H1 (cell line): Measurements from ENCODE around the gene SASS6. TPM values are rescaled to one million over a fixed set of nuclear protein-coding genes. Genes with fewer than 3 reads are reported as not detected.

Experiments used
- CTCF ChIA-PET: fragments of 300-600 bp; sonication (Branson Sonifier 250); formaldehyde crosslinking; loops from one replicate; lab custom pipeline; 2021; ENCODE audit not compliant: partially characterized antibody; lab: Charles Lee
- POLR2A ChIA-PET: fragments of 300-600 bp; sonication (Branson Sonifier 250); formaldehyde crosslinking; loops from one replicate; lab custom pipeline; 2021; ENCODE audit warnings: inconsistent platforms; ENCODE audit not compliant: partially characterized antibody; lab: Charles Lee
- DNase-seq, 2 experiments: peaks; one replicate each; pipeline versions ENCODE4 v3.0.0 to v3.0.0-alpha.2; 2010 to 2022; ENCODE audit warnings: low spot score in 2 of 2, low read depth in 1 of 2, mixed read lengths in 1 of 2
- FAIRE-seq: peaks from 2 replicates; lab custom pipeline; 2011; peaks lifted over from hg19 to GRCh38; lab: Jason Lieb, UNC
- H2AFZ ChIP-seq: 2 replicates; pipeline ENCODE4 v1.8.1; 2012; ENCODE audit warnings: low read length, inconsistent platforms
- H2AK5ac ChIP-seq: 2 replicates; pipeline ENCODE4 v1.6.1; 2013; ENCODE audit warnings: low read depth, low read length
- H2BK120ac ChIP-seq: replicated peaks from 2 replicates; pipeline ENCODE3; 2013; ENCODE audit warnings: low read depth, low read length, inconsistent platforms
- H2BK12ac ChIP-seq: 2 replicates; pipeline ENCODE4 v1.6.1; 2013; ENCODE audit warnings: low read depth, low read length
- H2BK15ac ChIP-seq: 2 replicates; pipeline ENCODE4 v1.6.1; 2013; ENCODE audit warnings: low read length
- H2BK20ac ChIP-seq: 2 replicates; pipeline ENCODE4 v1.6.1; 2013; ENCODE audit warnings: low read length
- H2BK5ac ChIP-seq: 2 replicates; pipeline ENCODE4 v1.6.1; 2013; ENCODE audit warnings: low read depth, low read length
- H3K14ac ChIP-seq: 2 replicates; pipeline ENCODE4 v1.6.1; 2013; ENCODE audit warnings: inconsistent platforms; ENCODE audit not compliant: insufficient read length
- H3K18ac ChIP-seq: 2 replicates; pipeline ENCODE4 v1.6.1; 2013; ENCODE audit warnings: low read length; ENCODE audit errors: extremely low read depth
- H3K23ac ChIP-seq: 2 replicates; pipeline ENCODE4 v1.6.1; 2013; ENCODE audit warnings: inconsistent platforms; ENCODE audit not compliant: insufficient read length
- H3K23me2 ChIP-seq: 2 replicates; pipeline ENCODE4 v1.6.1; 2013; ENCODE audit warnings: low read depth, low read length
- H3K27ac ChIP-seq: 2 replicates; pipeline ENCODE4 v1.6.1; 2011; ENCODE audit warnings: low read depth, low read length, inconsistent platforms
- H3K27me3 ChIP-seq, 4 experiments: replicated peaks in 1 of 4; 1 replicate in 1 of 4; 2 replicates in 3 of 4; pipeline versions ENCODE4 v1.6.1 to v1.8.1; 2011 to 2013; ENCODE audit warnings: low read length in 3 of 4, mild to moderate bottlenecking in 3 of 4, inconsistent platforms in 2 of 4, mixed read lengths in 2 of 4, moderate library complexity in 1 of 4; ENCODE audit not compliant: control insufficient read depth in 3 of 4, insufficient read depth in 3 of 4; ENCODE audit errors: extremely low read depth in 1 of 4
- H3K36me3 ChIP-seq, 4 experiments: 2 replicates each; pipeline versions ENCODE4 v1.6.1 to v1.8.1; 2011 to 2013; ENCODE audit warnings: mild to moderate bottlenecking in 4 of 4, low read length in 3 of 4, moderate library complexity in 2 of 4, control low read depth in 1 of 4, inconsistent platforms in 1 of 4; ENCODE audit not compliant: insufficient read depth in 4 of 4, control insufficient read depth in 2 of 4
- H3K4ac ChIP-seq: replicated peaks from 2 replicates; pipeline ENCODE3; 2013; ENCODE audit warnings: low read length, low read depth, mixed read lengths, inconsistent platforms; ENCODE audit not compliant: insufficient read length
- H3K4me1 ChIP-seq, 4 experiments: replicated peaks in 1 of 4; 1 replicate in 1 of 4; 2 replicates in 3 of 4; pipeline versions ENCODE4 v1.6.1 to v1.8.1; 2011 to 2013; ENCODE audit warnings: low read length in 3 of 4, inconsistent platforms in 2 of 4, mixed read lengths in 1 of 4; ENCODE audit not compliant: insufficient read depth in 4 of 4, control insufficient read depth in 3 of 4
- H3K4me2 ChIP-seq, 2 experiments: 2 replicates each; pipeline versions ENCODE4 v1.6.1 to v1.8.1; 2011 to 2013; ENCODE audit warnings: low read depth in 2 of 2, low read length in 2 of 2, control low read depth in 1 of 2, inconsistent platforms in 1 of 2, mild to moderate bottlenecking in 1 of 2; ENCODE audit not compliant: insufficient read depth in 1 of 2
- H3K4me3 ChIP-seq, 4 experiments: fragments of 200-600, 300-600 bp in 1 of 4; sonication (generic), shearing (Covaris generic), sonication (Bioruptor Twin) in 1 of 4; 2 replicates each; pipeline versions ENCODE4 v1.5.1 to v1.8.1; 2011 to 2016; ENCODE audit warnings: low read length in 4 of 4, low read depth in 3 of 4, control low read depth in 2 of 4, inconsistent platforms in 2 of 4, mild to moderate bottlenecking in 2 of 4, mixed read lengths in 1 of 4, moderate library complexity in 1 of 4; ENCODE audit not compliant: insufficient read depth in 2 of 4; ENCODE audit errors: extremely low read depth in 1 of 4
- H3K56ac ChIP-seq: replicated peaks from 2 replicates; pipeline ENCODE3; 2013; ENCODE audit warnings: low read depth, mild to moderate bottlenecking, mixed read lengths, low read length, inconsistent platforms; ENCODE audit not compliant: insufficient read length
- H3K79me1 ChIP-seq: 2 replicates; pipeline ENCODE4 v1.6.1; 2013; ENCODE audit warnings: low read depth, low read length, control low read depth
- H3K79me2 ChIP-seq, 2 experiments: 2 replicates each; pipeline versions ENCODE4 v1.6.1 to v1.8.1; 2012 to 2013; ENCODE audit warnings: low read length in 2 of 2, mild to moderate bottlenecking in 2 of 2, inconsistent platforms in 1 of 2; ENCODE audit not compliant: insufficient read depth in 2 of 2, control insufficient read depth in 1 of 2
- H3K9ac ChIP-seq, 4 experiments: replicated peaks in 1 of 4; 1 replicate in 1 of 4; 2 replicates in 3 of 4; pipeline versions ENCODE4 v1.6.1 to v1.8.1; 2011 to 2013; ENCODE audit warnings: low read depth in 3 of 4, low read length in 3 of 4, control low read depth in 2 of 4, mild to moderate bottlenecking in 2 of 4, moderate library complexity in 2 of 4, inconsistent platforms in 1 of 4; ENCODE audit errors: extremely low read depth in 1 of 4
- H3K9me3 ChIP-seq, 2 experiments: 2 replicates each; pipeline versions ENCODE4 v1.6.1 to v1.8.1; 2012 to 2013; ENCODE audit warnings: mild to moderate bottlenecking in 2 of 2, moderate library complexity in 2 of 2, control low read depth in 1 of 2, inconsistent platforms in 1 of 2, low read depth in 1 of 2, low read length in 1 of 2, mixed read lengths in 1 of 2; ENCODE audit not compliant: insufficient read depth in 2 of 2
- H4K20me1 ChIP-seq, 2 experiments: replicated peaks in 1 of 2; 2 replicates each; pipeline versions ENCODE3 to v1.8.1; 2011 to 2013; ENCODE audit warnings: inconsistent platforms in 2 of 2, low read length in 2 of 2, mild to moderate bottlenecking in 1 of 2; ENCODE audit not compliant: insufficient read depth in 2 of 2, control insufficient read depth in 1 of 2
- H4K5ac ChIP-seq: 2 replicates; pipeline ENCODE4 v1.6.1; 2013; ENCODE audit warnings: low read length, low read depth, mixed read lengths, inconsistent platforms; ENCODE audit not compliant: insufficient read length
- H4K8ac ChIP-seq: 2 replicates; pipeline ENCODE4 v1.8.0; 2013; ENCODE audit warnings: mild to moderate bottlenecking, moderate library complexity, low read length, inconsistent platforms; ENCODE audit not compliant: insufficient read depth; ENCODE audit errors: extremely low read depth
- H4K91ac ChIP-seq: replicated peaks from 2 replicates; pipeline ENCODE3; 2013; ENCODE audit warnings: low read length, mixed read lengths, inconsistent platforms; ENCODE audit not compliant: insufficient read length
- ATF3 ChIP-seq: IDR thresholded peaks from 2 replicates; pipeline ENCODE4 v1.6.1; 2011; ENCODE audit warnings: low read depth, mild to moderate bottlenecking, low read length; ENCODE audit not compliant: insufficient read depth
- BCL11A ChIP-seq, 2 experiments: IDR thresholded peaks; one replicate each; pipeline ENCODE4 v1.6.1; 2011; ENCODE audit warnings: low read depth in 2 of 2, low read length in 2 of 2, mild to moderate bottlenecking in 2 of 2
- CTCF ChIP-seq, 3 experiments: IDR thresholded peaks; 1 replicate in 2 of 3; 2 replicates in 1 of 3; pipeline versions ENCODE4 v1.5.1 to v1.6.1; 2011; ENCODE audit warnings: low read length in 3 of 3, mild to moderate bottlenecking in 3 of 3, inconsistent platforms in 2 of 3, low read depth in 1 of 3, moderate library complexity in 1 of 3; ENCODE audit not compliant: insufficient read depth in 1 of 3; ENCODE audit errors: control extremely low read depth in 1 of 3
- HDAC2 ChIP-seq, 2 experiments: fragments of 300-600 bp in 1 of 2; sonication (generic) in 1 of 2; IDR thresholded peaks; 2 replicates each; pipeline ENCODE4 v1.6.1; 2011 to 2012; ENCODE audit warnings: low read depth in 2 of 2, low read length in 2 of 2, mild to moderate bottlenecking in 2 of 2, moderate library complexity in 2 of 2, borderline replicate concordance in 1 of 2, inconsistent platforms in 1 of 2
- HDAC6 ChIP-seq: IDR thresholded peaks from one replicate; pipeline ENCODE4 v1.7.1; 2012; ENCODE audit warnings: low read depth, mild to moderate bottlenecking, inconsistent platforms, low read length, moderate library complexity
- KDM4A ChIP-seq: IDR thresholded peaks from one replicate; pipeline ENCODE4 v1.7.1; 2012; ENCODE audit warnings: low read depth, mild to moderate bottlenecking, moderate library complexity, low read length, inconsistent platforms; ENCODE audit not compliant: severe bottlenecking
- NANOG ChIP-seq: IDR thresholded peaks from 2 replicates; pipeline ENCODE4 v1.6.1; 2011; ENCODE audit warnings: low read length, low read depth, mild to moderate bottlenecking, inconsistent platforms; ENCODE audit not compliant: insufficient read depth, poor library complexity, severe bottlenecking
- NRF1 ChIP-seq: IDR thresholded peaks from 2 replicates; pipeline ENCODE4 v1.6.1; 2011; ENCODE audit warnings: mild to moderate bottlenecking, low read depth, low read length, improper control_type of control experiment
- POLR2A ChIP-seq, 2 experiments: IDR thresholded peaks; 1 replicate in 1 of 2; 2 replicates in 1 of 2; pipeline ENCODE4 v1.6.1; 2011; ENCODE audit warnings: low read depth in 2 of 2, low read length in 2 of 2, mild to moderate bottlenecking in 2 of 2; ENCODE audit errors: control extremely low read depth in 1 of 2
- SIRT6 ChIP-seq: IDR thresholded peaks from one replicate; pipeline ENCODE4 v1.7.1; 2012; ENCODE audit warnings: low read length, inconsistent platforms
- SP1 ChIP-seq: IDR thresholded peaks from 2 replicates; pipeline ENCODE4 v1.6.1; 2011; ENCODE audit warnings: low read depth, low read length
- WGBS, 2 experiments: shearing (Covaris generic) in 1 of 2; methylation state at CpG; one replicate each; pipeline versions ENCODE4 v1.1.6 to v1.1.7; 2013 to 2015; ENCODE audit warnings: low lambda C conversion rate in 2 of 2, mixed read lengths in 2 of 2, inconsistent platforms in 1 of 2, low coverage in 1 of 2, missing lambda C conversion rate in 1 of 2; ENCODE audit not compliant: insufficient replicate concordance in 2 of 2, insufficient coverage in 1 of 2, insufficient read length in 1 of 2; ENCODE audit errors: extremely low coverage in 1 of 2, missing lambda C conversion rate in 1 of 2; 5-methylcytosine and 5-hydroxymethylcytosine counted together
- polyA plus RNA-seq, 7 experiments: library from polyadenylated mRNA; depleted of rRNA in 3 of 7; stranded (reverse) in 5 of 7; unstranded in 2 of 7; fragments of >200 nt in 5 of 7; fragments of 200-250 nt in 2 of 7; gene quantifications; 1 replicate in 5 of 7; 2 replicates in 1 of 7; 4 replicates in 1 of 7; pipeline versions ENCODE4 v1.2.1 to v1.2.3, GENCODE V29; 2011 to 2013; ENCODE audit warnings: missing spikeins in 2 of 7, mixed read lengths in 2 of 7
- total RNA-seq: library from RNA; stranded (reverse); fragmentation: NEBNext Ultra II Directional; extraction: Animal tissue kit (Norgen Biotek cat#: 25700); gene quantifications from 2 replicates; pipeline ENCODE4 v1.2.1, GENCODE V29; 2021

The SASS6 gene
- total and polyA plus RNA-seq, 2 of the 8 experiments (the other 6 are each of a cell fraction or from before 2014, with no cell fraction given) = 1.2 to 13.8 TPM

- Histone ChIP-seq H3K14ac (no peak overlapping the region), H3K79me1 (no peaks in the 10 kb centered on the region), H3K27ac (no peak overlapping the region), H3K9me3 (no peaks in the 10 kb centered on the region), H4K5ac (no peak overlapping the region), H3K36me3 (peaks cover 0 to 50% (median 9%) of the 10 kb centered on the region in 4 experiments; a peak in 5 of 8 replicates), H3K4me1 (peaks cover 0 to 6% (median 2%) of the 10 kb centered on the region in 4 experiments; a peak in 3 of 7 replicates), H2BK15ac (no peak overlapping the region), H2BK12ac (no peak overlapping the region), H2BK5ac (no peak overlapping the region), H3K27me3 (no peaks in the 10 kb centered on the region), H4K91ac (no peak overlapping the region), H2BK120ac (no peak overlapping the region), H3K9ac (no peak overlapping the region), H3K56ac (no peak overlapping the region), H3K23ac (no peak overlapping the region), H3K23me2 (no peaks in the 10 kb centered on the region), H3K4me2 (peak overlapping the region in 1 of 2 experiments; percentile 15; a peak in 1 of 4 replicates), H4K20me1 (no peaks in the 10 kb centered on the region), H2AK5ac (no peak overlapping the region), H3K4me3 (peak overlapping the region in 1 of 4 experiments; percentile 2; a peak in 1 of 8 replicates), H2BK20ac (no peak overlapping the region), H4K8ac (no peak overlapping the region), H3K4ac (no peak overlapping the region), H3K18ac (no peak overlapping the region), H2AFZ (no peak overlapping the region), H3K79me2 (no peaks in the 10 kb centered on the region)
- 39% methylated on average over 4 of the region's 4 CpGs; no CpG with 5 or more reads in 1 of the 2 experiments for WGBS, 2 experiments
- ChIA-PET POLR2A (no interaction called here), CTCF (no interaction called here)
- DNase-seq (no peak), FAIRE-seq (peak; percentile 57)
- TF ChIP-seq HDAC6 (no peak), NRF1 (no peak), POLR2A (IDR thresholded peaks at IDR 0.05; ENCODE audit: control extremely low read depth in 1 of 2, low read depth in 2 of 2, low read length in 2 of 2) (no peak), CTCF (IDR thresholded peaks at IDR 0.05; ENCODE audit: control extremely low read depth in 1 of 3, insufficient read depth in 1 of 3, low read depth in 1 of 3, low read length in 3 of 3) (peak in 1 of 3 experiments; percentile 0; a peak in 1 of 4 replicates), HDAC2 (IDR thresholded peaks at IDR 0.05; ENCODE audit: borderline replicate concordance in 1 of 2, low read depth in 2 of 2, low read length in 2 of 2) (no peak; a peak in 1 of 4 replicates), NANOG (peak; percentile 90), SP1 (0 out of 2 replicates have a peak, but pooled peaks have one; percentile 27), SIRT6 (no peak), ATF3 (no peak), KDM4A (no peak), BCL11A (IDR thresholded peaks at IDR 0.05; ENCODE audit: low read depth in 2 of 2, low read length in 2 of 2) (no peak)
Observed at GRCh38 chr1:100147875-100148274, 15.1 kb upstream of the SASS6 start.
